Neural progenitor cell (in vitro differentiated cells): Measurements from ENCODE around the gene ADAM11.

Experiments used
- EZH2 ChIP-seq: fragments of 200-600 bp; sonication (generic); IDR thresholded peaks from 2 replicates; pipeline ENCODE4 v1.6.1; 2017; ENCODE audit warnings: antibody characterized with exemption, mild to moderate bottlenecking, moderate library complexity
- EZH2phosphoT487 ChIP-seq: fragments of 200-600 bp; sonication (generic); IDR thresholded peaks from 2 replicates; pipeline ENCODE4 v1.6.1; 2017; ENCODE audit warnings: antibody characterized with exemption
- TF ChIP-seq, protein P1 (sequence below): fragments of 200-600 bp; sonication (generic); IDR thresholded peaks from 2 replicates; pipeline ENCODE4 v1.5.1; 2017; ENCODE audit warnings: antibody characterized with exemption, mild to moderate bottlenecking

DNA sequence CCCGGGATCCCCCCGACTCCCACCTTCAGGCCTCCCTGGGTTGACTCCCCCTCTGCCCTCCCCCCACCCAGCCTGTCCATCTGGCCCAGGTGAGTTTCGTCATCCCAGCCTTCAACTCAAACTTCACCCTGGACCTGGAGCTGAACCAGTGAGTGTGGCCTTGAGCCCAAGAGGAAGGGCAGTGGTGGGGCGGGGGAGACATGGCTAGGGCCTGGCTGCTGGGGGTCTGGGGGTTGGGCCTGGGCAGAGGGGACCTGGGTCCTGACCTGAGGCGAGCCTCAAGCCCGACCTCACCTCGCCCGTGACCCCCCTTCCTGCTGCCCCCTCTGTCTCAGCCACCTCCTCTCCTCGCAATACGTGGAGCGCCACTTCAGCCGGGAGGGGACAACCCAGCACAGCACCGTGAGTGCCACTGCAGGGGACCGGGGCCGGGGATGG, 10.9 kb downstream of the ADAM11 start:
- TF ChIP-seq, protein P1, sequence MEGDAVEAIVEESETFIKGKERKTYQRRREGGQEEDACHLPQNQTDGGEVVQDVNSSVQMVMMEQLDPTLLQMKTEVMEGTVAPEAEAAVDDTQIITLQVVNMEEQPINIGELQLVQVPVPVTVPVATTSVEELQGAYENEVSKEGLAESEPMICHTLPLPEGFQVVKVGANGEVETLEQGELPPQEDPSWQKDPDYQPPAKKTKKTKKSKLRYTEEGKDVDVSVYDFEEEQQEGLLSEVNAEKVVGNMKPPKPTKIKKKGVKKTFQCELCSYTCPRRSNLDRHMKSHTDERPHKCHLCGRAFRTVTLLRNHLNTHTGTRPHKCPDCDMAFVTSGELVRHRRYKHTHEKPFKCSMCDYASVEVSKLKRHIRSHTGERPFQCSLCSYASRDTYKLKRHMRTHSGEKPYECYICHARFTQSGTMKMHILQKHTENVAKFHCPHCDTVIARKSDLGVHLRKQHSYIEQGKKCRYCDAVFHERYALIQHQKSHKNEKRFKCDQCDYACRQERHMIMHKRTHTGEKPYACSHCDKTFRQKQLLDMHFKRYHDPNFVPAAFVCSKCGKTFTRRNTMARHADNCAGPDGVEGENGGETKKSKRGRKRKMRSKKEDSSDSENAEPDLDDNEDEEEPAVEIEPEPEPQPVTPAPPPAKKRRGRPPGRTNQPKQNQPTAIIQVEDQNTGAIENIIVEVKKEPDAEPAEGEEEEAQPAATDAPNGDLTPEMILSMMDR, result no peak
- TF ChIP-seq EZH2phosphoT487 (no peak), EZH2 (no peak)
